ENCODE measurements around the gene RNF43. TPM values are rescaled to one million over a fixed set of nuclear protein-coding genes. Genes with fewer than 3 reads are reported as not detected.

RNF43 gene
- total RNA-seq, 5 donors from 2014 or later (not counting 1 experiment from before 2014, with no cell fraction given), result 1.2 to 4.0 (median 1.8) TPM

DNA sequence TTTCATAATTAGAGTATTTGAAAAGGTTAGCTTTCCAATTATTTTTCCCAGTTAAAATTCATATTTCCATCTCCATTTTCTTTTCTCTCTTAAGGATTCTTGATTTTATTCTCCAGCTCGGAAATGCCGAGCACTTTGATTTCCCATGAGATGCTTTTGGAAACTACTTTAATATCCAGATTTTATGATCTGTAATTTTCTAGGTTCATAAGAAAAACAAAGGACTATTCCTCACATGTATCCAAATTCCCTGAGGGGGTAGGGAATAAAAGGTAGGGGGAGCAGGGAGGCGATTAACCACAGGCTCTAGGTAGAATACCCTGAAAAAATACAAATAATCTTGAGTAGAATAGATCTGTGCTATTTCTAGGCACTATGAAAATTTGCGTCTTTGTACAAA lies 938 bp downstream of the RNF43 start:
- Mint-ChIP-seq H3K4me1 (peaks cover 13 to 17% (median 16%) of the 10 kb centered on the region in 3 donors), H3K27ac (no peak overlapping the region), H3K9me3 (no peaks in the 10 kb centered on the region), H3K4me3 (no peak overlapping the region), H3K27me3 (no peaks in the 10 kb centered on the region), H3K36me3 (no peaks in the 10 kb centered on the region)
- Histone ChIP-seq H3K36me3 (ENCODE audit: control insufficient read depth in 2 of 2, extremely low read depth in 1 of 2, insufficient read depth in 1 of 2, low read length in 1 of 2) (no peaks in the 10 kb centered on the region), H3K4me1 (ENCODE audit: control insufficient read depth in 1 of 2, extremely low read depth in 1 of 2, insufficient read depth in 2 of 2, low read length in 2 of 2) (peaks cover 8 to 12% of the 10 kb centered on the region in 2 experiments), H3K9me3 (no peaks in the 10 kb centered on the region), H3K27me3 (replicated peaks in 1 of 2; ENCODE audit: control insufficient read depth in 2 of 2, extremely low read depth in 1 of 2, insufficient read depth in 2 of 2, low read length in 1 of 2) (no peaks in the 10 kb centered on the region), H3K4me3 (ENCODE audit: control insufficient read depth in 1 of 2, extremely low read depth in 1 of 2, low read length in 1 of 2) (no peak overlapping the region), H3K27ac (ENCODE audit: low read length) (no peak overlapping the region)
- CTCF ChIA-PET, result interaction anchor here (1.0 to 2.0 kb wide), 5 partner anchors 67 to 112 kb away, joined by 3 to 57 read pairs (median 7); no protein-coding TSS in a partner anchor
- DNase-seq, result no peak
- WGBS (ENCODE audit: insufficient coverage), result no CpG with 5 or more reads among the region's 4 CpGs
- POLR2A ChIA-PET, result interaction anchor here in 1 of 2 donors (0.6 kb wide), 1 partner anchor 170 kb away, joined by 4 read pairs; no protein-coding TSS in a partner anchor
- no peak for ATAC-seq (replicated peaks in 1 of 4)

DNA sequence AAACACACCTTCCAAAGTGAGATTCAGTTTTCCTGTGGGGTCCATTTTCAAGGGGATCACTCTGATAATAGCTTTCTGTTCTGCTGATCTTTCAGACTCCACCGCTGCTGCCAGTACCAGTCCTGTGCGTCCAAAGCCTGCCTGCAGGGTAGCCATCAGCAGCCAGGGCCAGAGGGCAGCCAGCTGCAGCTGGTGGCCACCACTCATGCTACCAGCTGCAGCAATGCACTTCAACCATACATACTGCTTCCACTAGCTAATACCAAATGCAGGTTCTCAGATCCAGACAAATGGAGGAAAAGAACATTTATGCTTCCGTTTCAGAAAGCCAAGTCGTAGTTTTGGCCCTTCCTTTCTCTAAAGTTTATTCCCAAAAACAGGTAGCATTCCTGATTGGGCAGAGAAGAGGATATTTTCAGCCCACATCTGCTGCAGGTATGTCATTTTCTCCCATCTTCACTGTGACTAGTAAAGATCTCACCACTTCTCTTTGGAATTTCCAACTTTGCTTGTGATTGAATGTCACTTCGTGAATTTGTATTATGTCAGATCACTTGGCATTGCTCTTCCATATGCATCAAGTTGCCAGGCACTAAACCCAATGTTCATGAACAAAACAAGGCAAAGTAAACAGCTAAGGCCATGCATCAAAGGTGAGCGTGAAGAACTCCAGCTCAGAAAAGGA lies 1.8 kb downstream of the RNF43 start:
- peaks cover 8 to 12% of the 10 kb centered on the region in 2 experiments for H3K4me1 ChIP-seq (ENCODE audit: control insufficient read depth in 1 of 2, extremely low read depth in 1 of 2, insufficient read depth in 2 of 2, low read length in 2 of 2)
- Mint-ChIP-seq H3K27me3 (no peaks in the 10 kb centered on the region), H3K9me3 (no peaks in the 10 kb centered on the region), H3K36me3 (no peaks in the 10 kb centered on the region), H3K27ac (no peak overlapping the region), H3K4me3 (no peak overlapping the region), H3K4me1 (peaks cover 13 to 17% (median 16%) of the 10 kb centered on the region in 3 donors)
- ChIA-PET POLR2A (interaction anchor here in 1 of 2 donors (0.6 kb wide), 1 partner anchor 1458 kb away, joined by 3 read pairs; no protein-coding TSS in a partner anchor), CTCF (interaction anchor here (0.9 to 1.4 kb wide), 3 partner anchors 33 to 111 kb away, joined by 3 read pairs; no protein-coding TSS in a partner anchor)
- 100% methylated on average over 2 of the region's 6 CpGs for WGBS (ENCODE audit: insufficient coverage)
- DNase-seq (no peak), ATAC-seq (replicated peaks in 1 of 4) (no peak)
- no peak overlapping the region for H3K27ac ChIP-seq (ENCODE audit: low read length)
- H3K9me3 ChIP-seq, result no peaks in the 10 kb centered on the region
- no peaks in the 10 kb centered on the region for H3K27me3 ChIP-seq (replicated peaks in 1 of 2; ENCODE audit: control insufficient read depth in 2 of 2, extremely low read depth in 1 of 2, insufficient read depth in 2 of 2, low read length in 1 of 2)
- H3K36me3 ChIP-seq (ENCODE audit: control insufficient read depth in 2 of 2, extremely low read depth in 1 of 2, insufficient read depth in 1 of 2, low read length in 1 of 2), result no peaks in the 10 kb centered on the region
- no peak overlapping the region for H3K4me3 ChIP-seq (ENCODE audit: control insufficient read depth in 1 of 2, extremely low read depth in 1 of 2, low read length in 1 of 2)

DNA sequence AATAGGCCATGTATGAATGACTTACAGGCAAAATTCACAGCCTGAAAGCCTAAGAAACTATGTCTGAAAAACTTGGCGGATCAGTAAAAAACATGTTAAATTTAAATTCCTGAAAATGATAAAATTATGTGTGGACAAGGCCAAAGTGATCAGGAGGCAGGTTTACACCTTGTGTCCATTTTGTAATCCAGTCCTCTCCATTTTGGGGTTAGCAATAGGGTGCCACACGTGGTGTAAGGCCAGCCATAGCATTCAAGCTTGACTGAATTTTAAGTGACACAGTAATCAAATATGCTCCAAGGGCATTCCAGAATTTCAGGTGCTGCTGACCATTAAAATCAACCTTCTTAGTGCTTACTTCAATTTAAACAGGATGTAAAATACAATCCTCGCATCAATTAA lies 2.7 kb downstream of the RNF43 start:
- ATAC-seq (replicated peaks in 1 of 4), result no peak
- no peak overlapping the region for H3K4me3 Mint-ChIP-seq
- WGBS (ENCODE audit: insufficient coverage), result 100% methylated on average over 1 of the region's 3 CpGs
- H3K36me3 Mint-ChIP-seq, result no peaks in the 10 kb centered on the region
- H3K27ac Mint-ChIP-seq, result no peak overlapping the region
- CTCF ChIA-PET, result interaction anchor here (0.5 to 1.4 kb wide), 6 partner anchors 19 to 97 kb away, joined by 3 to 5 read pairs (median 4); partner anchors contain the start of genes HSF5 (in 1 of the 2) and SUPT4H1 (in 1 of the 2)
- Histone ChIP-seq H3K9me3 (no peaks in the 10 kb centered on the region), H3K27me3 (replicated peaks in 1 of 2; ENCODE audit: control insufficient read depth in 2 of 2, extremely low read depth in 1 of 2, insufficient read depth in 2 of 2, low read length in 1 of 2) (no peaks in the 10 kb centered on the region), H3K4me3 (ENCODE audit: control insufficient read depth in 1 of 2, extremely low read depth in 1 of 2, low read length in 1 of 2) (no peak overlapping the region), H3K4me1 (ENCODE audit: control insufficient read depth in 1 of 2, extremely low read depth in 1 of 2, insufficient read depth in 2 of 2, low read length in 2 of 2) (peaks cover 8 to 12% of the 10 kb centered on the region in 2 experiments), H3K27ac (ENCODE audit: low read length) (no peak overlapping the region), H3K36me3 (ENCODE audit: control insufficient read depth in 2 of 2, extremely low read depth in 1 of 2, insufficient read depth in 1 of 2, low read length in 1 of 2) (no peaks in the 10 kb centered on the region)
- DNase-seq, result no peak
- POLR2A ChIA-PET, result interaction anchor here in 1 of 2 donors (0.6 kb wide), 1 partner anchor 1457 kb away, joined by 3 read pairs; no protein-coding TSS in a partner anchor
- H3K27me3 Mint-ChIP-seq, result no peaks in the 10 kb centered on the region
- no peaks in the 10 kb centered on the region for H3K9me3 Mint-ChIP-seq
- peaks cover 13 to 17% (median 16%) of the 10 kb centered on the region in 3 donors for H3K4me1 Mint-ChIP-seq

GRCh38 chr17:58413684-58414083 lies 3.6 kb downstream of the RNF43 start:
- DNase-seq (no peak), ATAC-seq (replicated peaks in 1 of 4) (no peak)
- Mint-ChIP-seq H3K36me3 (no peaks in the 10 kb centered on the region), H3K27me3 (no peaks in the 10 kb centered on the region), H3K9me3 (no peaks in the 10 kb centered on the region), H3K4me1 (peaks cover 13 to 17% (median 16%) of the 10 kb centered on the region in 3 donors), H3K27ac (no peak overlapping the region), H3K4me3 (no peak overlapping the region)
- no peaks in the 10 kb centered on the region for H3K27me3 ChIP-seq (replicated peaks in 1 of 2; ENCODE audit: control insufficient read depth in 2 of 2, extremely low read depth in 1 of 2, insufficient read depth in 2 of 2, low read length in 1 of 2)
- H3K4me1 ChIP-seq (ENCODE audit: control insufficient read depth in 1 of 2, extremely low read depth in 1 of 2, insufficient read depth in 2 of 2, low read length in 2 of 2), result peaks cover 8 to 12% of the 10 kb centered on the region in 2 experiments
- no peak overlapping the region for H3K4me3 ChIP-seq (ENCODE audit: control insufficient read depth in 1 of 2, extremely low read depth in 1 of 2, low read length in 1 of 2)
- H3K9me3 ChIP-seq, result no peaks in the 10 kb centered on the region
- no peak overlapping the region for H3K27ac ChIP-seq (ENCODE audit: low read length)
- no peaks in the 10 kb centered on the region for H3K36me3 ChIP-seq (ENCODE audit: control insufficient read depth in 2 of 2, extremely low read depth in 1 of 2, insufficient read depth in 1 of 2, low read length in 1 of 2)
- ChIA-PET POLR2A (no interaction called here), CTCF (interaction anchor here in 1 of 2 donors (1.0 to 1.4 kb wide), 4 partner anchors 25 to 96 kb away, joined by 3 to 10 read pairs (median 4); partner anchors contain the start of genes HSF5 and SUPT4H1)
- WGBS (ENCODE audit: insufficient coverage), result no CpG with 5 or more reads among the region's 2 CpGs

- no CpG with 5 or more reads among the region's 3 CpGs for WGBS (ENCODE audit: insufficient coverage)
- no peak for ATAC-seq (replicated peaks in 1 of 4)
Measured at GRCh38 chr17:58412961-58413586, 4.3 kb downstream of the RNF43 start.

GRCh38 chr17:58412064-58412703 lies 5.2 kb downstream of the RNF43 start:
- Histone ChIP-seq H3K36me3 (ENCODE audit: control insufficient read depth in 2 of 2, extremely low read depth in 1 of 2, insufficient read depth in 1 of 2, low read length in 1 of 2) (no peaks in the 10 kb centered on the region), H3K27me3 (replicated peaks in 1 of 2; ENCODE audit: control insufficient read depth in 2 of 2, extremely low read depth in 1 of 2, insufficient read depth in 2 of 2, low read length in 1 of 2) (no peaks in the 10 kb centered on the region), H3K9me3 (no peaks in the 10 kb centered on the region), H3K27ac (ENCODE audit: low read length) (no peak overlapping the region), H3K4me3 (ENCODE audit: control insufficient read depth in 1 of 2, extremely low read depth in 1 of 2, low read length in 1 of 2) (no peak overlapping the region), H3K4me1 (ENCODE audit: control insufficient read depth in 1 of 2, extremely low read depth in 1 of 2, insufficient read depth in 2 of 2, low read length in 2 of 2) (peaks cover 0 to 2% of the 10 kb centered on the region in 2 experiments)
- Mint-ChIP-seq H3K27me3 (no peaks in the 10 kb centered on the region), H3K27ac (no peak overlapping the region), H3K4me1 (peaks cover 3 to 5% (median 5%) of the 10 kb centered on the region in 3 donors), H3K9me3 (no peaks in the 10 kb centered on the region), H3K4me3 (no peak overlapping the region), H3K36me3 (no peaks in the 10 kb centered on the region)
- CTCF ChIA-PET, result no interaction called here
- WGBS (ENCODE audit: insufficient coverage), result no CpG with 5 or more reads among the region's 1 CpG
- DNase-seq (no peak), ATAC-seq (replicated peaks in 1 of 4) (no peak)
- POLR2A ChIA-PET, result interaction anchor here in 1 of 2 donors (0.8 kb wide), 1 partner anchor 77 kb away, joined by 3 read pairs; no protein-coding TSS in a partner anchor

More at GRCh38 chr17:58412961-58413586, 4.3 kb downstream of the RNF43 start:
- Mint-ChIP-seq H3K9me3 (no peaks in the 10 kb centered on the region), H3K4me3 (no peak overlapping the region), H3K27ac (no peak overlapping the region), H3K36me3 (no peaks in the 10 kb centered on the region), H3K27me3 (no peaks in the 10 kb centered on the region), H3K4me1 (peaks cover 12 to 14% (median 13%) of the 10 kb centered on the region in 3 donors)
- Histone ChIP-seq H3K36me3 (ENCODE audit: control insufficient read depth in 2 of 2, extremely low read depth in 1 of 2, insufficient read depth in 1 of 2, low read length in 1 of 2) (no peaks in the 10 kb centered on the region), H3K4me1 (ENCODE audit: control insufficient read depth in 1 of 2, extremely low read depth in 1 of 2, insufficient read depth in 2 of 2, low read length in 2 of 2) (peaks cover 8 to 9% of the 10 kb centered on the region in 2 experiments), H3K4me3 (ENCODE audit: control insufficient read depth in 1 of 2, extremely low read depth in 1 of 2, low read length in 1 of 2) (no peak overlapping the region), H3K27me3 (replicated peaks in 1 of 2; ENCODE audit: control insufficient read depth in 2 of 2, extremely low read depth in 1 of 2, insufficient read depth in 2 of 2, low read length in 1 of 2) (no peaks in the 10 kb centered on the region), H3K9me3 (no peaks in the 10 kb centered on the region), H3K27ac (ENCODE audit: low read length) (no peak overlapping the region)
- no peak for DNase-seq
- ChIA-PET CTCF (interaction anchor here in 1 of 2 donors (1.0 to 1.4 kb wide), 3 partner anchors 26 to 96 kb away, joined by 3 to 10 read pairs (median 4); partner anchors contain the start of gene SUPT4H1), POLR2A (interaction anchor here in 1 of 2 donors (0.6 to 0.8 kb wide), 2 partner anchors 78 to 1580 kb away, joined by 3 read pairs; no protein-coding TSS in a partner anchor)
